AG09319 (cell line): ENCODE measurements around the gene MXD4.
"Not testable (repeated sequence)": the region's sequence is repeated elsewhere in the genome, so short reads cannot be mapped to it uniquely, and the experiment has no call there.

Experiments
- DNase-seq: peaks from one replicate; pipeline ENCODE4 v3.0.0-alpha.2; 2010; ENCODE audit warnings: low read depth; ENCODE audit errors: extremely low read depth
- CTCF ChIP-seq: IDR thresholded peaks from 2 replicates; pipeline ENCODE4 v1.5.1; 2011; ENCODE audit warnings: low read depth, mild to moderate bottlenecking, inconsistent platforms, low read length, moderate library complexity

The MXD4 gene

DNA sequence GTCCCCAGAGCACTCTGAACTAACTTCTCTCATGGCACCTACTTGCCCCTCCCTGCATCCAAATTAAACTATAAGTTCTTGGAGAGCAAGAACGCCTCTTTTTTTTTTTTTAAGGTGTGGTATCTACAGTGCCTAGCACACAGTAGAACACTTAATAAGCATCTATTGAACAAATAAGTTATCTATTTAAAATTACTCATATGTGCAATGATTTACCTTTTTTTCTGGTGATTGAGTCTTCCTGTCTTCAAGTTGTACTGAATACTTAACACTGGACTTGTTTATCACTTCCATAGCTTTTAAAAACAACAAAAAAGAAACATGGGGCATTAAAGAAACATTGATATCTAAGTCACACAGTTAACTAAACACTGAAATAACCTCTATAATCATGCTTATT, 49.1 kb downstream of the MXD4 start:
- DNase-seq, result no peak

DNA sequence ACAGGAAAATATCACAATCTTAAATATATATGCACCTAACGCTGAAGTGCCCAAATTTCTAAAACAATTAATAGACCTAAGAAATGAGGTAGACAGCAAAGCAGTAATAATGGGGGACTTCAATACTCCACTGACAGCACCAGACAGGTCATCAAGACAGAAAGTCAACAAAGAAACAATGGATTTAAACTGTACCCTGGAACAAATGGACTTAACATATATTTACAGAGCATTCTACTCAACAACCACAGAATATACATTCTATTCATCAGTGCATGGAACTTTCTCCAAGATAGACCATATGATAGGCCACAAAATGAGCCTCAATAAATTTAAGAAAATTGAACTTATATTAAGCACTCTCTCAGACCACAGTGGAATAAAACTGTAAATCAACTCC, 59.1 kb downstream of the MXD4 start:
- DNase-seq, result not testable (repeated sequence)

More for the DNA sequence above, 49.1 kb downstream of the MXD4 start:
- TF ChIP-seq CTCF, result no peak
